ENCODE results near the gene PALLD. TPM values are rescaled to one million over a fixed set of nuclear protein-coding genes. Genes with fewer than 3 reads are reported as not detected.

PALLD gene
- total RNA-seq, 1 experiment from 2014 or later: 23.7 TPM

DNA sequence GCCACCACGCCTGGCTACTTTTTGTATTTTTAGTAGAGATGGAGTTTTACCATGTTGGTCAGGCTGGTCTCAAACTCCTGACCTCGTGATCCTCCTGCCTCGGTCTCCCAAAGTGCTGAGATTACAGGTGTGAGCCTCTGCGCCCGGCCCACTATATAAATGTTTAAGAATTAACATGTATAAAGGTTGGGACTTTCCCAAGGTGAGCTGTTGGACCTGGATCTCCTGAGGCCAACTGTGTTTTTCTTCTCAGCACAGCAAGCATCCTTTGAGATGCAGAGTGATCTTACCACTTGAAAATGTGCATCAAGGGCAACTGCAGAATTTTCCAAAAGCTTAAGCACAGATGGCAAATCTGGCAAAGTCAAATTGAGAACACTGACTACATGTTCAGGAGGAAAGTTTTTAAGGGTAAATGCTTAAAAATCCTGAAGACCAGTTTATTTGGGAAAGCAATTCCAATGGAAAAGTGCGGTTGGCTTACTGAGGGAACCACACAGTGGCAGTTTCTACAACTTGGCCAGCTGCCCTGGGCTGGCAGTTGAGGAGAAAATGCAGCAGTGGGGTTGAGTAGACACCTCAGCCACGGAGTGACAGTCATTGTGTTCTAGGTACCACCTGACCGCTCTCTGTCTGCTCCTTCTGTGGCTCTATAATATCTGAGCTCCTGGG is 344.3 kb downstream of the PALLD start (continued):
- TF ChIP-seq, protein P1, sequence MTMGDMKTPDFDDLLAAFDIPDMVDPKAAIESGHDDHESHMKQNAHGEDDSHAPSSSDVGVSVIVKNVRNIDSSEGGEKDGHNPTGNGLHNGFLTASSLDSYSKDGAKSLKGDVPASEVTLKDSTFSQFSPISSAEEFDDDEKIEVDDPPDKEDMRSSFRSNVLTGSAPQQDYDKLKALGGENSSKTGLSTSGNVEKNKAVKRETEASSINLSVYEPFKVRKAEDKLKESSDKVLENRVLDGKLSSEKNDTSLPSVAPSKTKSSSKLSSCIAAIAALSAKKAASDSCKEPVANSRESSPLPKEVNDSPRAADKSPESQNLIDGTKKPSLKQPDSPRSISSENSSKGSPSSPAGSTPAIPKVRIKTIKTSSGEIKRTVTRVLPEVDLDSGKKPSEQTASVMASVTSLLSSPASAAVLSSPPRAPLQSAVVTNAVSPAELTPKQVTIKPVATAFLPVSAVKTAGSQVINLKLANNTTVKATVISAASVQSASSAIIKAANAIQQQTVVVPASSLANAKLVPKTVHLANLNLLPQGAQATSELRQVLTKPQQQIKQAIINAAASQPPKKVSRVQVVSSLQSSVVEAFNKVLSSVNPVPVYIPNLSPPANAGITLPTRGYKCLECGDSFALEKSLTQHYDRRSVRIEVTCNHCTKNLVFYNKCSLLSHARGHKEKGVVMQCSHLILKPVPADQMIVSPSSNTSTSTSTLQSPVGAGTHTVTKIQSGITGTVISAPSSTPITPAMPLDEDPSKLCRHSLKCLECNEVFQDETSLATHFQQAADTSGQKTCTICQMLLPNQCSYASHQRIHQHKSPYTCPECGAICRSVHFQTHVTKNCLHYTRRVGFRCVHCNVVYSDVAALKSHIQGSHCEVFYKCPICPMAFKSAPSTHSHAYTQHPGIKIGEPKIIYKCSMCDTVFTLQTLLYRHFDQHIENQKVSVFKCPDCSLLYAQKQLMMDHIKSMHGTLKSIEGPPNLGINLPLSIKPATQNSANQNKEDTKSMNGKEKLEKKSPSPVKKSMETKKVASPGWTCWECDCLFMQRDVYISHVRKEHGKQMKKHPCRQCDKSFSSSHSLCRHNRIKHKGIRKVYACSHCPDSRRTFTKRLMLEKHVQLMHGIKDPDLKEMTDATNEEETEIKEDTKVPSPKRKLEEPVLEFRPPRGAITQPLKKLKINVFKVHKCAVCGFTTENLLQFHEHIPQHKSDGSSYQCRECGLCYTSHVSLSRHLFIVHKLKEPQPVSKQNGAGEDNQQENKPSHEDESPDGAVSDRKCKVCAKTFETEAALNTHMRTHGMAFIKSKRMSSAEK (CRISPR knock-in tag; IDR thresholded peaks at IDR 0.05; ENCODE audit: borderline replicate concordance): peak; percentile 66; the same call in 1 of the 2 replicates
- TF ChIP-seq OVOL2 (CRISPR knock-in tag; IDR thresholded peaks at IDR 0.05; ENCODE audit: borderline replicate concordance) (no peak), IRF2 (CRISPR knock-in tag; IDR thresholded peaks at IDR 0.05; ENCODE audit: borderline replicate concordance, low read depth) (no peak), KAT7 (CRISPR knock-in tag; IDR thresholded peaks at IDR 0.05; ENCODE audit: borderline replicate concordance) (no peak), ZNF396 (CRISPR knock-in tag; IDR thresholded peaks at IDR 0.05; ENCODE audit: borderline replicate concordance) (0 out of 2 replicates have a peak, but pooled peaks have one; percentile 74), FOXK1 (CRISPR knock-in tag; IDR thresholded peaks at IDR 0.05) (0 out of 2 replicates have a peak, but pooled peaks have one; percentile 22), TEAD1 (CRISPR knock-in tag; IDR thresholded peaks at IDR 0.05) (peak; percentile 70; the same call in 1 of the 2 replicates), ZNF423 (CRISPR knock-in tag; IDR thresholded peaks at IDR 0.05) (peak; percentile 12; the same call in 1 of the 2 replicates), ETV6 (CRISPR knock-in tag; IDR thresholded peaks at IDR 0.05) (no peak), SP1 (CRISPR knock-in tag; conservative IDR thresholded peaks at IDR 0.05) (0 out of 2 replicates have a peak, but pooled peaks have one; percentile 22), JUN (CRISPR knock-in tag; IDR thresholded peaks at IDR 0.05) (no peak)
- TF ChIP-seq, protein P2, sequence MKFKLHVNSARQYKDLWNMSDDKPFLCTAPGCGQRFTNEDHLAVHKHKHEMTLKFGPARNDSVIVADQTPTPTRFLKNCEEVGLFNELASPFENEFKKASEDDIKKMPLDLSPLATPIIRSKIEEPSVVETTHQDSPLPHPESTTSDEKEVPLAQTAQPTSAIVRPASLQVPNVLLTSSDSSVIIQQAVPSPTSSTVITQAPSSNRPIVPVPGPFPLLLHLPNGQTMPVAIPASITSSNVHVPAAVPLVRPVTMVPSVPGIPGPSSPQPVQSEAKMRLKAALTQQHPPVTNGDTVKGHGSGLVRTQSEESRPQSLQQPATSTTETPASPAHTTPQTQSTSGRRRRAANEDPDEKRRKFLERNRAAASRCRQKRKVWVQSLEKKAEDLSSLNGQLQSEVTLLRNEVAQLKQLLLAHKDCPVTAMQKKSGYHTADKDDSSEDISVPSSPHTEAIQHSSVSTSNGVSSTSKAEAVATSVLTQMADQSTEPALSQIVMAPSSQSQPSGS (CRISPR knock-in tag; IDR thresholded peaks at IDR 0.05; ENCODE audit: borderline replicate concordance, low read depth): no peak
- TF ChIP-seq, protein P3, sequence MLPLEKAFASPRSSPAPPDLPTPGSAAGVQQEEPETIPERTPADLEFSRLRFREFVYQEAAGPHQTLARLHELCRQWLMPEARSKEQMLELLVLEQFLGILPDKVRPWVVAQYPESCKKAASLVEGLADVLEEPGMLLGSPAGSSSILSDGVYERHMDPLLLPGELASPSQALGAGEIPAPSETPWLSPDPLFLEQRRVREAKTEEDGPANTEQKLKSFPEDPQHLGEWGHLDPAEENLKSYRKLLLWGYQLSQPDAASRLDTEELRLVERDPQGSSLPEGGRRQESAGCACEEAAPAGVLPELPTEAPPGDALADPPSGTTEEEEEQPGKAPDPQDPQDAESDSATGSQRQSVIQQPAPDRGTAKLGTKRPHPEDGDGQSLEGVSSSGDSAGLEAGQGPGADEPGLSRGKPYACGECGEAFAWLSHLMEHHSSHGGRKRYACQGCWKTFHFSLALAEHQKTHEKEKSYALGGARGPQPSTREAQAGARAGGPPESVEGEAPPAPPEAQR (CRISPR knock-in tag; IDR thresholded peaks at IDR 0.05): no peak
- TF ChIP-seq, protein P4, sequence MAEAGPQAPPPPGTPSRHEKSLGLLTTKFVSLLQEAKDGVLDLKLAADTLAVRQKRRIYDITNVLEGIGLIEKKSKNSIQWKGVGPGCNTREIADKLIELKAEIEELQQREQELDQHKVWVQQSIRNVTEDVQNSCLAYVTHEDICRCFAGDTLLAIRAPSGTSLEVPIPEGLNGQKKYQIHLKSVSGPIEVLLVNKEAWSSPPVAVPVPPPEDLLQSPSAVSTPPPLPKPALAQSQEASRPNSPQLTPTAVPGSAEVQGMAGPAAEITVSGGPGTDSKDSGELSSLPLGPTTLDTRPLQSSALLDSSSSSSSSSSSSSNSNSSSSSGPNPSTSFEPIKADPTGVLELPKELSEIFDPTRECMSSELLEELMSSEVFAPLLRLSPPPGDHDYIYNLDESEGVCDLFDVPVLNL (CRISPR knock-in tag; IDR thresholded peaks at IDR 0.05; ENCODE audit: borderline replicate concordance, low read depth): no peak
- TF ChIP-seq, protein P5, sequence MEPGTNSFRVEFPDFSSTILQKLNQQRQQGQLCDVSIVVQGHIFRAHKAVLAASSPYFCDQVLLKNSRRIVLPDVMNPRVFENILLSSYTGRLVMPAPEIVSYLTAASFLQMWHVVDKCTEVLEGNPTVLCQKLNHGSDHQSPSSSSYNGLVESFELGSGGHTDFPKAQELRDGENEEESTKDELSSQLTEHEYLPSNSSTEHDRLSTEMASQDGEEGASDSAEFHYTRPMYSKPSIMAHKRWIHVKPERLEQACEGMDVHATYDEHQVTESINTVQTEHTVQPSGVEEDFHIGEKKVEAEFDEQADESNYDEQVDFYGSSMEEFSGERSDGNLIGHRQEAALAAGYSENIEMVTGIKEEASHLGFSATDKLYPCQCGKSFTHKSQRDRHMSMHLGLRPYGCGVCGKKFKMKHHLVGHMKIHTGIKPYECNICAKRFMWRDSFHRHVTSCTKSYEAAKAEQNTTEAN (CRISPR knock-in tag; IDR thresholded peaks at IDR 0.05): no peak
- TF ChIP-seq, protein P6, sequence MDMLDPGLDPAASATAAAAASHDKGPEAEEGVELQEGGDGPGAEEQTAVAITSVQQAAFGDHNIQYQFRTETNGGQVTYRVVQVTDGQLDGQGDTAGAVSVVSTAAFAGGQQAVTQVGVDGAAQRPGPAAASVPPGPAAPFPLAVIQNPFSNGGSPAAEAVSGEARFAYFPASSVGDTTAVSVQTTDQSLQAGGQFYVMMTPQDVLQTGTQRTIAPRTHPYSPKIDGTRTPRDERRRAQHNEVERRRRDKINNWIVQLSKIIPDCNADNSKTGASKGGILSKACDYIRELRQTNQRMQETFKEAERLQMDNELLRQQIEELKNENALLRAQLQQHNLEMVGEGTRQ (CRISPR knock-in tag; IDR thresholded peaks at IDR 0.05): no peak; the same call in 1 of the 2 replicates

Data from WTC11 (cell line).